LNCaP clone FGC (cell line): ENCODE results near the gene PLXNA1.

ENCODE experiments used
- DNase-seq: peaks from one replicate; pipeline ENCODE4 v3.0.0-alpha.2; 2011; ENCODE audit warnings: low read depth
- H3K4me3 ChIP-seq: 2 replicates; pipeline ENCODE4 v1.5.1; 2011; ENCODE audit warnings: mild to moderate bottlenecking, low read depth, low read length, control low read depth
- TF ChIP-seq, protein P1 (sequence below): IDR thresholded peaks from 2 replicates; pipeline ENCODE4 v1.5.1; 2012; ENCODE audit warnings: mild to moderate bottlenecking; ENCODE audit not compliant: control insufficient read depth, insufficient read depth; ENCODE audit errors: extremely low read depth

The PLXNA1 gene

DNA sequence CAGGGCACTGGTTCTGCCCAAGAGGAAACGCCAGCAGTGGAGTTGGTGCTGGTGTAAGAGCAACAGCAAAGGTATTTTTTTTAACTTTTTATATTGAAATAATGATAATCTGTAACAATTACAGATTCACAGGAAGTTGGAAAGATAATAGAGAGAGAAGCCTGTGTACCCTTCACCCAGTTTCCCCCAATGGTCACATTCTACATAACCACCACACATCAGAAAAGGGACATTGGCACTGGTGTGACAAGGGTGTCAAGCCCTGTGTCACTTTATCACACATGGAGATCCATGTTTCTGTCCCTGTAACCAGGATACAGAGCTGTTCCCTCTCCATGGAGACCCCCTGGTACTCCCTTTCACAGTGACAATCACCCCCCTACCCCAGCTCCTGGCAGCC lies 9.1 kb upstream of the PLXNA1 start:
- DNase-seq = no peak
- TF ChIP-seq, protein P1, sequence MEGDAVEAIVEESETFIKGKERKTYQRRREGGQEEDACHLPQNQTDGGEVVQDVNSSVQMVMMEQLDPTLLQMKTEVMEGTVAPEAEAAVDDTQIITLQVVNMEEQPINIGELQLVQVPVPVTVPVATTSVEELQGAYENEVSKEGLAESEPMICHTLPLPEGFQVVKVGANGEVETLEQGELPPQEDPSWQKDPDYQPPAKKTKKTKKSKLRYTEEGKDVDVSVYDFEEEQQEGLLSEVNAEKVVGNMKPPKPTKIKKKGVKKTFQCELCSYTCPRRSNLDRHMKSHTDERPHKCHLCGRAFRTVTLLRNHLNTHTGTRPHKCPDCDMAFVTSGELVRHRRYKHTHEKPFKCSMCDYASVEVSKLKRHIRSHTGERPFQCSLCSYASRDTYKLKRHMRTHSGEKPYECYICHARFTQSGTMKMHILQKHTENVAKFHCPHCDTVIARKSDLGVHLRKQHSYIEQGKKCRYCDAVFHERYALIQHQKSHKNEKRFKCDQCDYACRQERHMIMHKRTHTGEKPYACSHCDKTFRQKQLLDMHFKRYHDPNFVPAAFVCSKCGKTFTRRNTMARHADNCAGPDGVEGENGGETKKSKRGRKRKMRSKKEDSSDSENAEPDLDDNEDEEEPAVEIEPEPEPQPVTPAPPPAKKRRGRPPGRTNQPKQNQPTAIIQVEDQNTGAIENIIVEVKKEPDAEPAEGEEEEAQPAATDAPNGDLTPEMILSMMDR = no peak
- no peak overlapping the region for H3K4me3 ChIP-seq

DNA sequence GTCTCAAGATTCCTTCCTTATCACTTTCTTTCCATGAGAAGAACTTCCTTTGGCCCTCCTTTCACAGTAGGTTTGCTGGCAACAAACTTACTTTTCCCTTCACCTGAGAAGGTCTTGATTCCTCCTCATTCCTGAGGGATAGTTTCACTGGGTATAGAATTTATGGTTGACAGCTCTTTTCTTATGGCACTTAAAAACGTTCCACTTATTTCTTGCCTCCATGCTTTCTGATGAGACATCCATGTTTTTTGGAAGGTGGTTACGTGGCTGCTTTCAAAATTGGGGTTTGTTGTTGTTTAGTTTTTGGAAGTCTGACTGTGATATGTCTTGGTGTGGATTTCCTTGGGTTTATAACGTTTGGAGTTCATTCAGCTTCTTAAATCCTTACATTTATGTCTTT lies 8.2 kb upstream of the PLXNA1 start:
- no peak overlapping the region for H3K4me3 ChIP-seq
- TF ChIP-seq, protein P1 = no peak
- no peak for DNase-seq

DNA sequence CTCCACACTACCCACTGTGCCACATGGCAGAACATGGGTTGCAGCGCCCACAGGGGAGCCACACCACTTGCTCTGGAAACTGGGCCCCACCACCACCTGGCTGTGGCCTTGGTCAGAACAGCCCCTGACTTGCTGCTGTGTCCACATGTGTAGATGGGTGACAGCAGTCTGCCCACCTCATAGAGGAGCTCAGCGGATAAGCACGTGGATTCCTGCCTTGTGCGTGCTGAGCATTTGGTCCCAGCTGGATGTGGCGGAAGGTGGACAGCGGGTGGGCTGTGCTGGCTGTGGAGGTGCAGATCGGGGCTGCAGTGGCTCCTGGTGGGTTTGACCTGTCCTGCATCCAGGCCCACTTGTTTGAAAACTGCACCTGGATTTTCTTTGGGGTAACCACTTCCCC lies 6.0 kb upstream of the PLXNA1 start:
- H3K4me3 ChIP-seq = no peak overlapping the region
- no peak for DNase-seq
- TF ChIP-seq, protein P1 = no peak

GRCh38 chr3:126977821-126978220 lies 5.1 kb upstream of the PLXNA1 start:
- H3K4me3 ChIP-seq = no peak overlapping the region
- DNase-seq = no peak
- TF ChIP-seq, protein P1 = no peak

- TF ChIP-seq, protein P1 = no peak
- H3K4me3 ChIP-seq = no peak overlapping the region
- no peak for DNase-seq
These were observed 4.6 kb upstream of the PLXNA1 start for GRCh38 chr3:126978291-126978690.

- TF ChIP-seq, protein P1 = no peak
- H3K4me3 ChIP-seq = no peak overlapping the region
- no peak for DNase-seq
These were observed 3.8 kb upstream of the PLXNA1 start for GRCh38 chr3:126979046-126979628.

DNA sequence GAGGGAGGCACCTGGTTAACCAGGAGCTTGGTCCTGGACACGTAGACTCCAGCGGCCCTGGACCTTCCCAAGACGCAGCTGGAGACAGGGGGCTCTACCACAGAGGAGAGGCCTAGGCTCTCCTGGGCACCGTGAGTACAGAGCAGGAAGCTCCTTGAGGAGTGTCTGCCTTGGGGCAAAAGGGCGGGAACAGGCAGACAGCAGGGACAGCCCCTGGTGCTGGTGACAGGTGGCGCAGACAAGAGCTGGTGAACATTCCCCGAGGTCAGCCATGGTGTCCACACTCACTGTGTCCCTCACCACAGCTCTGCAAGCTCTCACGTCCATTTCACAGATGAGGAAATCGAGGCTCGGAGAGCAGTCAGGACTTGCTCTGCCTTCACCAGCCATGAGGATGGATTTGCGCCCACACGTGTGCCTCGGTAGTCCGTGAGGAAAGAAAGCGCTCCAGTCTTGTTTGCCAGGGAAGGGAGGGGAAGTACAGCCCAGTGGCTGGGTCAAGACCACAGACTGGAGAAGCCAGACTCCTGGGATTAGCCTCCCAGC lies 2.6 kb upstream of the PLXNA1 start:
- no peak for DNase-seq
- TF ChIP-seq, protein P1 = no peak
- no peak overlapping the region for H3K4me3 ChIP-seq
